Left kidney (tissue), 2 donors: ENCODE results near the gene ENTPD5. TPM values are rescaled to one million over a fixed set of nuclear protein-coding genes. Genes with fewer than 3 reads are reported as not detected.
"Not testable (repeated sequence)": the region's sequence is repeated elsewhere in the genome, so short reads cannot be mapped to it uniquely, and the experiment has no call there.

ENCODE experiments used
- DNase-seq: peaks from one replicate; pipeline ENCODE4 v3.0.0-alpha.2; 2013
- polyA plus RNA-seq: library from polyadenylated mRNA; unstranded; fragments of 120-200 nt; gene quantifications from one replicate; pipeline ENCODE4 v1.2.1, GENCODE V29; 2013; ENCODE audit not compliant: insufficient read length

Gene ENTPD5
- polyA plus RNA-seq, 1 donor = 70.0 TPM

- no peak for DNase-seq
Measured at GRCh38 chr14:73944432-73945158, 74.5 kb downstream of the ENTPD5 start.

GRCh38 chr14:73943083-73943482, 76.0 kb downstream of the ENTPD5 start:
- DNase-seq = no peak

- no peak for DNase-seq
Measured at GRCh38 chr14:73942180-73942579, 76.9 kb downstream of the ENTPD5 start.

- no peak for DNase-seq
Measured at GRCh38 chr14:73937012-73937411, 82.1 kb downstream of the ENTPD5 start.

DNA sequence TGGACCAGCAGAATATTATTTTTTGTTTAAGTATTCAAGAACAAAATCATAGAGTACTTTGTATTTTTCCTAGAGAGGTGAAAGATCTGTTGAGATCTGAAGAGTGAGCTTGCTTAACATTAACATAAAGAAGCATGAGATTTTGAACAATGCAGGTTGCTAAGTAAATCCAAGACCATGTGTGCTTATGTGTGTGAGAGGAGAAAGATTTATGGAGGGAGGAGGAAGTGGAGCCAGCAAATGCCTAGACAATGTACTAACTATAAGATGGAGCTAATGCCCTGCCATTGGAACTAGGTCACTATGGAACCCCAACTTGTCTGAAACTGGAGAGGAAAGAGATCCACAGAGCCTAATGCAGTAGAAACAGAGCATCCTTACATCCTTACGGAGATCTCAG, 82.5 kb downstream of the ENTPD5 start:
- no peak for DNase-seq

DNA sequence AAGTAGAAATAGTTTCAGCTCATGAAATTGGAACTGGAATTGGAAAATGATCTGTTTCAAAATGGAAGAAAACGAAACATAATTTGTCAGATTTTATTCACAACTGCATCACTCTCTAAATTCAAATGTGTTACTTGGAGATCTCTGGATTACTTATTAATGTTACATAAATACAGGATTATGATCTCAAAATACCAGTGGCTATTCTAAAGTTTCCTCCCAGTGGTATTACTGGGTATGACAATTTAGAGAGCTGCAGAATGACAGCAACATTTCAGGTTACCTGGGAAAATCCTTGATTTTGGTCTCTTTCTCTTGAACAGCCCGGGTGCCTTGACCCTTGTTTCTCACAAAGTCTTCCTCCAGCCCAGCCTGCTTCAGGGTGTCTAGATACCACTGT, 83.4 kb downstream of the ENTPD5 start:
- no peak for DNase-seq

GRCh38 chr14:73924337-73924736, 94.8 kb downstream of the ENTPD5 start:
- DNase-seq = no peak

GRCh38 chr14:73919457-73919856, 99.6 kb downstream of the ENTPD5 start:
- DNase-seq = not testable (repeated sequence)

- no peak for DNase-seq
Measured at GRCh38 chr14:73916324-73916723, 102.8 kb downstream of the ENTPD5 start.

DNA sequence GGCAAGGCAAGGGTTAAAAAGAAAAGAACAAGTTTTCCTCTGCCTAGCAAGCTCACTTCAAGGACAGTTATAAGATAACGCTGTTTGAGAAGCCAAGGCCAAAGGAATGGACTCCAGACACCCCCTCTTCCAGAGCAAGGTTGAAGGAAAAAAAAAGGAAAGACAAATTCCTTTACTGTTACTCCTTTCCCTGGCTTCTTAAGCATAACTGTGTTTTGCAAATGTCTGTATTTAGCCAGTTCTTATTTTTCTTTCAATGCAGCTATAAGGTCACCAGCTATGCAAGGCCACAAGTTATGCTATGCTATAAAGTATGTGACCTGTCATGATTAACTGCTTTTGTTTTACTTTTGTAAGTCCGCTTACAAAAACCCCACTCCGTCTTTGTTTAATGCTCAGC, 105.8 kb downstream of the ENTPD5 start:
- no peak for DNase-seq

GRCh38 chr14:73909681-73910080, 109.4 kb downstream of the ENTPD5 start:
- DNase-seq = no peak

Other genes starting within 250 kb of the ENTPD5 start
- 28.5 TPM for gene PTGR2, start 167.5 kb downstream of the ENTPD5 start, polyA plus RNA-seq
- gene ZNF410, start 132.4 kb downstream of the ENTPD5 start, polyA plus RNA-seq = 65.5 TPM
- 15.2 TPM for gene FAM161B, start 69.2 kb downstream of the ENTPD5 start, polyA plus RNA-seq
- gene COQ6, start 69.0 kb downstream of the ENTPD5 start, polyA plus RNA-seq = 39.0 TPM
- 22.3 TPM for gene BBOF1, start 61 bp upstream of the ENTPD5 start, polyA plus RNA-seq
- 144 TPM for gene ALDH6A1, start 65.2 kb upstream of the ENTPD5 start, polyA plus RNA-seq
- gene LIN52, start 65.7 kb upstream of the ENTPD5 start, polyA plus RNA-seq = 22.7 TPM
- 0.10 TPM for gene VSX2, start 220.2 kb upstream of the ENTPD5 start, polyA plus RNA-seq